Ascending aorta (tissue), 2 donors: ENCODE measurements around the gene PRELID3B. TPM values are rescaled to one million over a fixed set of nuclear protein-coding genes. Genes with fewer than 3 reads are reported as not detected.
A peak's percentile ranks its signal among the peaks of the same experiment; 100 is the strongest.
"Not testable (repeated sequence)": the region's sequence is repeated elsewhere in the genome, so short reads cannot be mapped to it uniquely, and the experiment has no call there.

Experiments
- DNase-seq, 2 donors: peaks; one replicate each; pipeline ENCODE4 v3.0.0-alpha.2; 2019; ENCODE audit warnings: low spot score in 2 of 2
- H3K27ac ChIP-seq, 2 donors: fragments of 200-600 bp; sonication (generic); one replicate each; pipeline ENCODE4 v1.5.1; 2016 to 2017; ENCODE audit warnings: mild to moderate bottlenecking in 1 of 2
- H3K27me3 ChIP-seq: fragments of 200-600 bp; sonication (generic); one replicate; pipeline ENCODE4 v1.5.1; 2017
- H3K36me3 ChIP-seq, 2 donors: fragments of 200-600 bp; sonication (generic); one replicate each; pipeline ENCODE4 v1.5.1; 2016
- H3K4me1 ChIP-seq, 2 donors: fragments of 200-600 bp; sonication (generic); one replicate each; pipeline ENCODE4 v1.5.1; 2016 to 2017; ENCODE audit warnings: mild to moderate bottlenecking in 1 of 2
- H3K4me3 ChIP-seq, 2 donors: fragments of 200-600 bp; sonication (generic); one replicate each; pipeline ENCODE4 v1.5.1; 2016 to 2017; ENCODE audit warnings: mild to moderate bottlenecking in 1 of 2
- H3K9me3 ChIP-seq, 2 donors: fragments of 200-600 bp; sonication (generic); one replicate each; pipeline ENCODE4 v1.5.1; 2016
- intact Hi-C: fragments of 100-400 bp; cut with DNase I; formaldehyde crosslinking; loops from one replicate; pipeline ENCODE4 v1.15.1; 2023
- total RNA-seq: library from RNA; depleted of rRNA; stranded (reverse); fragments of >200 nt; gene quantifications from one replicate; pipeline ENCODE4 v1.1.0, GENCODE V29; 2016
- TF ChIP-seq, protein P1 (sequence below), 3 experiments: fragments of 200-600 bp in 2 of 3; fragments of 450-650 bp in 1 of 3; sonication (generic) in 2 of 3; IDR thresholded peaks; one replicate each; pipeline ENCODE4 v1.5.1; 2016 to 2019; ENCODE audit warnings: antibody characterized with exemption in 3 of 3, mild to moderate bottlenecking in 1 of 3, moderate library complexity in 1 of 3

PRELID3B gene
- total RNA-seq, 1 donor from 2014 or later: 13.4 TPM

- Histone ChIP-seq H3K27me3 (no peaks in the 10 kb centered on the region), H3K4me3 (no peak overlapping the region), H3K27ac (no peak overlapping the region), H3K4me1 (peaks cover 0 to 3% of the 10 kb centered on the region in 2 donors), H3K9me3 (no peaks in the 10 kb centered on the region), H3K36me3 (no peaks in the 10 kb centered on the region)
- TF ChIP-seq, protein P1, sequence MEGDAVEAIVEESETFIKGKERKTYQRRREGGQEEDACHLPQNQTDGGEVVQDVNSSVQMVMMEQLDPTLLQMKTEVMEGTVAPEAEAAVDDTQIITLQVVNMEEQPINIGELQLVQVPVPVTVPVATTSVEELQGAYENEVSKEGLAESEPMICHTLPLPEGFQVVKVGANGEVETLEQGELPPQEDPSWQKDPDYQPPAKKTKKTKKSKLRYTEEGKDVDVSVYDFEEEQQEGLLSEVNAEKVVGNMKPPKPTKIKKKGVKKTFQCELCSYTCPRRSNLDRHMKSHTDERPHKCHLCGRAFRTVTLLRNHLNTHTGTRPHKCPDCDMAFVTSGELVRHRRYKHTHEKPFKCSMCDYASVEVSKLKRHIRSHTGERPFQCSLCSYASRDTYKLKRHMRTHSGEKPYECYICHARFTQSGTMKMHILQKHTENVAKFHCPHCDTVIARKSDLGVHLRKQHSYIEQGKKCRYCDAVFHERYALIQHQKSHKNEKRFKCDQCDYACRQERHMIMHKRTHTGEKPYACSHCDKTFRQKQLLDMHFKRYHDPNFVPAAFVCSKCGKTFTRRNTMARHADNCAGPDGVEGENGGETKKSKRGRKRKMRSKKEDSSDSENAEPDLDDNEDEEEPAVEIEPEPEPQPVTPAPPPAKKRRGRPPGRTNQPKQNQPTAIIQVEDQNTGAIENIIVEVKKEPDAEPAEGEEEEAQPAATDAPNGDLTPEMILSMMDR (IDR thresholded peaks at IDR 0.05): no peak
- DNase-seq: no peak
- intact Hi-C loops: no loop called here
These were observed 26.5 kb downstream of the PRELID3B start for GRCh38 chr20:59015812-59016711.

DNA sequence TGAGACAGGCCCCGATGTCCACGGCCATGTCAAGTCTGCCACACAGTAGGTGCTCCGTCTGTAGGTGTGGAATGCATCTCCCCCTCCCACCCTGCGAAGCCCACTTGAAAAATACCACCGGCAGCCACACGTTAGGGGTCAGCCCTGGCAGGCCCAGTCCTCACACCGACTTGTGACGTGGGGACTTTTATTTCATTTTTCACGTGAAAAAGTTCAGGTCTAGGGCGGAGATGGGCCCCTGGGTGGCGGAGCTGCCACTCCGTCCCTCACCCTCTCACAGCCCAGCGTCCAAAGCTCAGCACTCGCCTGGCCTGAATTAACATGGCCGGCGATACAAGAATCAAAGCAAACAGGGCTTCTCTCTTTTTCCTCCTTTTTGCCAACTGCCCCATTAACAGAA is 27.2 kb downstream of the PRELID3B start:
- TF ChIP-seq, protein P1 (IDR thresholded peaks at IDR 0.05): no peak

DNA sequence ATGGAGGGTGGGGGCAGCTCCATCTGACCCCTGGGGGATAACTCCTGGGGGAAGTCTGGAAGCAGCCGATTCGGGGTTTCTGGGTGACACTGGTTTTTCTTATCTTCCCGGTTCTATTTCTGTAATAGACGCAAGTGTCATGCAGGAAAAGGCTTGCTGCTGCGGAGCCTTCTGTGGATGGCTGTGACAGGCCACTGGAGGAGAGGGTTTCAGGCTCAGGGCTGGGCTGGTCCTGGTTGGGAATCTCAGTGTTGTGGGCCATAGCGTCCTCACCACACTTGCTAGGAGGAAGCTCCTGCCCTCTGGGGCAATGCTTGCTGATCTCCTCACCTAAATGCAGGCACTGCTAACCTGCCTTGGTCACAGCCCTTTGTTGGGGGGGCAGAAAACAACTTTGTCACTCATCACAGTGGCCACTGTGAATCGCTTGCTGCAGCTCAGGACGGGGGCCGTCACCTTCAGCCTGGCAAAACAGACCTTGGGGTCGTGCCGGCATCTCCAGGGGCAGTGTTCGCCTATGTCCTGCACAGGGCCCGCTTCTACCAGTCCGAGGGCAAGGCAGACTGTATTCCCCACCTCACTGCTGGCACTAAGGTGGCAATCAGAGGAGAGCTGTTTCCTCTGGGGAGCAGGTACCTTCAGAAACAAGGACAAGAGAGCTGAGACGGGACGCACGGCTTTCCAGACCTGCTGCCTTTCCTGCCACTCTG is 27.8 kb downstream of the PRELID3B start:
- DNase-seq: no peak

More for the DNA sequence above, 27.2 kb downstream of the PRELID3B start:
- Histone ChIP-seq H3K4me1 (peaks cover 4 to 7% of the 10 kb centered on the region in 2 donors), H3K4me3 (no peak overlapping the region), H3K9me3 (no peaks in the 10 kb centered on the region), H3K36me3 (no peaks in the 10 kb centered on the region), H3K27me3 (no peaks in the 10 kb centered on the region), H3K27ac (no peak overlapping the region)
- DNase-seq: no peak
- intact Hi-C loops: no loop called here

GRCh38 chr20:59013959-59014608 is 28.5 kb downstream of the PRELID3B start:
- Histone ChIP-seq H3K27ac (peak overlapping the region in 1 of 2 donors; percentile 30), H3K36me3 (no peaks in the 10 kb centered on the region), H3K9me3 (no peaks in the 10 kb centered on the region), H3K4me3 (no peak overlapping the region), H3K4me1 (peaks cover 4 to 11% of the 10 kb centered on the region in 2 donors), H3K27me3 (no peaks in the 10 kb centered on the region)
- intact Hi-C loops: no loop called here
- no peak for DNase-seq
- TF ChIP-seq, protein P1 (IDR thresholded peaks at IDR 0.05): no peak

More for the DNA sequence above, 27.8 kb downstream of the PRELID3B start:
- H3K36me3 ChIP-seq: no peaks in the 10 kb centered on the region
- H3K27ac ChIP-seq: peak overlapping the region in 1 of 2 donors; percentile 19
- H3K4me3 ChIP-seq: no peak overlapping the region
- intact Hi-C loops: no loop called here
- peaks cover 4 to 11% of the 10 kb centered on the region in 2 donors for H3K4me1 ChIP-seq
- TF ChIP-seq, protein P1 (IDR thresholded peaks at IDR 0.05): no peak
- H3K27me3 ChIP-seq: no peaks in the 10 kb centered on the region
- H3K9me3 ChIP-seq: no peaks in the 10 kb centered on the region

- H3K4me3 ChIP-seq: no peak overlapping the region
- H3K36me3 ChIP-seq: no peaks in the 10 kb centered on the region
- peaks cover 4 to 11% of the 10 kb centered on the region in 2 donors for H3K4me1 ChIP-seq
- intact Hi-C loops: no loop called here
- no peak for DNase-seq
- no peaks in the 10 kb centered on the region for H3K9me3 ChIP-seq
- no peak overlapping the region for H3K27ac ChIP-seq
- no peaks in the 10 kb centered on the region for H3K27me3 ChIP-seq
- TF ChIP-seq, protein P1 (IDR thresholded peaks at IDR 0.05): no peak
These were observed 29.3 kb downstream of the PRELID3B start for GRCh38 chr20:59013031-59013951.

DNA sequence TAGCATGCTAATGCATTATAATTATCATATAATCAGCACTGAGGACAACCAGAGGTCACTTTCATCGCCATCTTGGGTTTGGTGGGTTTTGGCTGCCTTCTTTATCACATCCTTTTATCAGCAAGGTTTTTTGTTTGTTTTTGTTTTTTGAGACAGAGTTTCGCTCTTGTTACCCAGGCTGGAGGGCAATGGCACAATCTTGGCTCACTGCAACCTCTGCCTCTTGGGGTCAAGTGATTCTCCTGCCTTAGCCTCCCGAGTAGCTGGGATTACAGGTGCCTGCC is 30.8 kb downstream of the PRELID3B start:
- peak overlapping the region; percentile 50 to 70 for H3K27ac ChIP-seq
- DNase-seq, H3K9me3 ChIP-seq, H3K27me3 ChIP-seq, intact Hi-C loops, H3K4me3 ChIP-seq, H3K36me3 ChIP-seq: not testable (repeated sequence)
- peaks cover 4 to 18% of the 10 kb centered on the region in 2 donors for H3K4me1 ChIP-seq
